Measurements from ENCODE around the gene ARHGDIG.

ARHGDIG gene

GRCh38 chr16:280552-280951, at the start of gene ARHGDIG:
Gene ARHGDIG, plus strand, starts transcription at chr16:280591. Its CDS starts 90 bp downstream, at chr16:280681.
- Histone ChIP-seq H3K27ac (no peak within 1 kb of the TSS), H3K4me3 (peak within 1 kb of the TSS; percentile 71)
- TF ChIP-seq CTCF (IDR thresholded peaks at IDR 0.05): no peak
- no peak for DNase-seq (ENCODE audit: low spot score)

GRCh38 chr16:230949-231348, 49.4 kb upstream of the ARHGDIG start:
- Histone ChIP-seq H3K4me3 (no peak overlapping the region), H3K27ac (no peak overlapping the region)
- TF ChIP-seq CTCF (IDR thresholded peaks at IDR 0.05): no peak
- no peak for DNase-seq (ENCODE audit: low spot score)

- peak; percentile 94 for DNase-seq (ENCODE audit: low spot score)
- H3K4me3 ChIP-seq: peak within 1 kb of the TSS; percentile 97
- H3K27ac ChIP-seq: peak within 1 kb of the TSS; percentile 94 to 99
- no peak for TF ChIP-seq CTCF (IDR thresholded peaks at IDR 0.05)
These were observed 45.7 kb upstream of the ARHGDIG start, which contains the start of gene FAM234A for GRCh38 chr16:234468-235305. Gene FAM234A, plus strand, starts transcription at chr16:234821. Its CDS starts 19,593 bp downstream, at chr16:254414.

- no peak for DNase-seq (ENCODE audit: low spot score)
- Histone ChIP-seq H3K27ac (peak overlapping the region in 1 of 2 donors; percentile 22), H3K4me3 (no peak overlapping the region)
- no peak for TF ChIP-seq CTCF (IDR thresholded peaks at IDR 0.05)
These were observed 40.5 kb upstream of the ARHGDIG start for GRCh38 chr16:239948-240277.

GRCh38 chr16:240559-240958, 39.8 kb upstream of the ARHGDIG start:
- no peak overlapping the region for H3K27ac ChIP-seq
- no peak for TF ChIP-seq CTCF (IDR thresholded peaks at IDR 0.05)
- DNase-seq (ENCODE audit: low spot score): no peak

GRCh38 chr16:242281-242680, 38.1 kb upstream of the ARHGDIG start:
- no peak for TF ChIP-seq CTCF (IDR thresholded peaks at IDR 0.05)
- no peak for DNase-seq (ENCODE audit: low spot score)
- no peak overlapping the region for H3K4me3 ChIP-seq
- H3K27ac ChIP-seq: peak overlapping the region in 1 of 2 donors; percentile 32

More at GRCh38 chr16:240559-240958, 39.8 kb upstream of the ARHGDIG start:
- H3K4me3 ChIP-seq: no peak overlapping the region

GRCh38 chr16:243348-243747, 37.0 kb upstream of the ARHGDIG start:
- Histone ChIP-seq H3K27ac (no peak overlapping the region), H3K4me3 (no peak overlapping the region)
- DNase-seq (ENCODE audit: low spot score): no peak
- TF ChIP-seq CTCF (IDR thresholded peaks at IDR 0.05): no peak

All from coronary artery (tissue), 2 donors.